Mucosa of descending colon (tissue), 3 donors: ENCODE data around the gene CD151. TPM values are rescaled to one million over a fixed set of nuclear protein-coding genes. Genes with fewer than 3 reads are reported as not detected.

ENCODE experiments used
- ATAC-seq: fragments of 200-7000 bp; cut with Tn5 transposase; one replicate; pipeline ENCODE4 v1.9.1; 2020; ENCODE audit warnings: mild to moderate bottlenecking, moderate library complexity
- DNase-seq, 3 donors: peaks; one replicate each; pipeline ENCODE4 v3.0.0-alpha.2; 2020
- H3K36me3 ChIP-seq: fragments of 200-600 bp; one replicate; pipeline ENCODE4 v1.8.0; 2021; ENCODE audit warnings: low read depth, mild to moderate bottlenecking
- H3K4me1 ChIP-seq: fragments of 200-600 bp; one replicate; pipeline ENCODE4 v1.8.0; 2021; ENCODE audit warnings: low read depth, mild to moderate bottlenecking
- H3K4me3 ChIP-seq: fragments of 200-600 bp; one replicate; pipeline ENCODE4 v1.8.0; 2021; ENCODE audit warnings: mild to moderate bottlenecking
- H3K9me3 ChIP-seq: fragments of 200-600 bp; one replicate; pipeline ENCODE4 v1.8.0; 2021; ENCODE audit warnings: mild to moderate bottlenecking
- intact Hi-C, 2 donors: fragments of 100-400 bp; cut with DNase I in 1 of 2; cut with micrococcal nuclease in 1 of 2; formaldehyde crosslinking; loops; one replicate each; pipeline versions ENCODE4 v1.11.0 to v1.11.1; 2022; cut with DNase I, micrococcal nuclease
- total RNA-seq, 3 donors: library from RNA; stranded (reverse); fragmentation: NEBNext Ultra II Directional in 2 of 3; extraction: Animal tissue kit (Norgen Biotek cat#: 25700) in 2 of 3; gene quantifications; one replicate each; pipeline versions ENCODE4 v1.2.1 to v1.2.4, GENCODE V29; 2021 to 2023
- TF ChIP-seq, protein P1 (sequence below): fragments of 200-600 bp; IDR thresholded peaks from one replicate; pipeline ENCODE4 v1.8.0; 2022; ENCODE audit warnings: antibody characterized with exemption, mild to moderate bottlenecking
- donor health status: DM: no; HTN: no; CAD: no; lungs with moderate emphysema.
- donor health status: DM: no; HTN: no; CAD: no.
- donor health status: DM: no; HTN: yes; CAD: no.

CD151 gene
- total RNA-seq, 3 donors from 2014 or later, result 364 to 415 (median 378) TPM

DNA sequence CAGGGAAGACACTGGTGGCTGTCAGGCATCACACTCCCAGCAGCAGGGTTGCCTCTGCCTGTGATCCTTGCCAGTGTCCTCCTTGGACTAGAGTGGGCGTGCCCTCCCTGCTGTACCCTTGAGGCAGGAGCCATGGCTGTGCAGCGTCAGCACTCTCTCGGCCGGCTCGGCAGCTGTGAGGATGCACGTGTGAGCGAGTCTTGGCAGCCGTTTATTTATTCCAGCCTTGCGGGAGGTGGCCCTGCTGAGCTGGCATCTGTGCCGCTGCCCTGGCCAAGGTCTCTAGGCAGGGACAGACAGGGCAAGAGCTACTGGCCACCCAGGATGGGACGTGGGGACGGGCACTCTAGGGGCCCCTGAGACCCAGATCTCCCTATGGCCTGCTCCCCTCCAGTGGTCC lies 43.8 kb downstream of the CD151 start:
- no peaks in the 10 kb centered on the region for H3K36me3 ChIP-seq

GRCh38 chr11:877565-877964 lies 44.8 kb downstream of the CD151 start:
- Histone ChIP-seq H3K4me1 (no peaks in the 10 kb centered on the region), H3K36me3 (no peaks in the 10 kb centered on the region), H3K9me3 (no peaks in the 10 kb centered on the region), H3K4me3 (no peak overlapping the region)
- no peak for ATAC-seq
- TF ChIP-seq, protein P1, sequence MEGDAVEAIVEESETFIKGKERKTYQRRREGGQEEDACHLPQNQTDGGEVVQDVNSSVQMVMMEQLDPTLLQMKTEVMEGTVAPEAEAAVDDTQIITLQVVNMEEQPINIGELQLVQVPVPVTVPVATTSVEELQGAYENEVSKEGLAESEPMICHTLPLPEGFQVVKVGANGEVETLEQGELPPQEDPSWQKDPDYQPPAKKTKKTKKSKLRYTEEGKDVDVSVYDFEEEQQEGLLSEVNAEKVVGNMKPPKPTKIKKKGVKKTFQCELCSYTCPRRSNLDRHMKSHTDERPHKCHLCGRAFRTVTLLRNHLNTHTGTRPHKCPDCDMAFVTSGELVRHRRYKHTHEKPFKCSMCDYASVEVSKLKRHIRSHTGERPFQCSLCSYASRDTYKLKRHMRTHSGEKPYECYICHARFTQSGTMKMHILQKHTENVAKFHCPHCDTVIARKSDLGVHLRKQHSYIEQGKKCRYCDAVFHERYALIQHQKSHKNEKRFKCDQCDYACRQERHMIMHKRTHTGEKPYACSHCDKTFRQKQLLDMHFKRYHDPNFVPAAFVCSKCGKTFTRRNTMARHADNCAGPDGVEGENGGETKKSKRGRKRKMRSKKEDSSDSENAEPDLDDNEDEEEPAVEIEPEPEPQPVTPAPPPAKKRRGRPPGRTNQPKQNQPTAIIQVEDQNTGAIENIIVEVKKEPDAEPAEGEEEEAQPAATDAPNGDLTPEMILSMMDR, result no peak
- no peak for DNase-seq
- intact Hi-C loops, result no loop called here

More for the DNA sequence above, 43.8 kb downstream of the CD151 start:
- DNase-seq (no peak), ATAC-seq (no peak)
- TF ChIP-seq, protein P1, result no peak
- Histone ChIP-seq H3K9me3 (no peaks in the 10 kb centered on the region), H3K4me1 (no peaks in the 10 kb centered on the region), H3K4me3 (no peak overlapping the region)
- intact Hi-C loops, result no loop called here

DNA sequence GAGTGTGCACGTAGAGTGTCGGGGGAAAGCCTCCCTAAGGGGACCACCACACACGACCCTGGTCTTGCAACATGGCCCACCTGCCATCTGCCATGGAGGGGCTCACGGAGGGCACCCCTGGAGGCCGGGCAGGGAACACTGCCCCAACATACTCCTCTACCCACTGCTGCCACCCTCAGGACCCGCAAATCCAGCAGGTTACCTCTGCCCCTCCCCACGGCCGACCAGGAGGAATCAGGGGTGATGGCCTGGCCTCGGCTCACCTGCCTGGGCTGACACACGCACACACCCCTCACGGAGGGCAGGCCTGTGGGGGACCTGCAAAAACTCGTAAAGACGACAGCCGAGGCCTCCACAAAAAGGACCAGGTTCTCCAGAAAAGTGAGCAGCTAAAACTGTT lies 47.7 kb downstream of the CD151 start:
- Histone ChIP-seq H3K4me3 (no peak overlapping the region), H3K4me1 (no peaks in the 10 kb centered on the region), H3K36me3 (no peaks in the 10 kb centered on the region), H3K9me3 (no peaks in the 10 kb centered on the region)
- ATAC-seq (no peak), DNase-seq (no peak)
- intact Hi-C loops, result no loop called here
- TF ChIP-seq, protein P1, result no peak

DNA sequence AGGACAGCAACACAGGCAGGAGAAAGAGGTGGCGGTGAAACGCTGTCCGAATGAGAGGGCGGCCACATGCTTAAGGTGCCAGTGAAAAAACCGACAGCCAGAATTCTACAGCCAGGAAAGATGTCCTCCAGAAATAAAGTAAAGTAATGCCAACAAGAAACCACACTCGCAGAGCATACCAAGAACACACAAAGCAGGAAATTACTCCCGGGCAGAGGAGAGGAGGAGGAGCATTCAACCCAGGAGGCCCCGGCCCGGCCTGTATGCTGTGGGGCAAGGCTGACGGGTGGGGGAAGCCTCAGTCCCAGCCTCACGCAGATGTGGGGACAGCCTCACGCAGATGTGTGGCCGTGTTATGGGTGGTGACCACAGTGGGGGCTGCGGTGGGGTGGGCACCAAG lies 49.8 kb downstream of the CD151 start:
- DNase-seq (no peak), ATAC-seq (no peak)
- Histone ChIP-seq H3K4me1 (no peaks in the 10 kb centered on the region), H3K9me3 (no peaks in the 10 kb centered on the region), H3K36me3 (no peaks in the 10 kb centered on the region), H3K4me3 (no peak overlapping the region)
- TF ChIP-seq, protein P1, result no peak
- intact Hi-C loops, result no loop called here

GRCh38 chr11:883527-883926 lies 50.8 kb downstream of the CD151 start:
- no peaks in the 10 kb centered on the region for H3K36me3 ChIP-seq
- ATAC-seq (no peak), DNase-seq (no peak)
- no peak overlapping the region for H3K4me3 ChIP-seq
- intact Hi-C loops, result no loop called here
- TF ChIP-seq, protein P1, result no peak
- no peaks in the 10 kb centered on the region for H3K4me1 ChIP-seq
- no peaks in the 10 kb centered on the region for H3K9me3 ChIP-seq

- DNase-seq, result no peak
- intact Hi-C loops, result no loop called here
- no peaks in the 10 kb centered on the region for H3K36me3 ChIP-seq
Observed at GRCh38 chr11:884578-885070, 51.9 kb downstream of the CD151 start.

More at GRCh38 chr11:884578-885070, 51.9 kb downstream of the CD151 start:
- H3K4me3 ChIP-seq, result no peak overlapping the region
- no peak for ATAC-seq
- TF ChIP-seq, protein P1, result no peak
- H3K4me1 ChIP-seq, result no peaks in the 10 kb centered on the region
- H3K9me3 ChIP-seq, result no peaks in the 10 kb centered on the region
